HG03066 (cell line): ENCODE data around the gene CSF1R.

Experiments used
- ATAC-seq: cut with Tn5 transposase; IDR thresholded peaks from one replicate; pipeline ENCODE4 v1.9.1; 2021; ENCODE audit warnings: low read depth; ENCODE audit not compliant: unreplicated experiment

The CSF1R gene

GRCh38 chr5:150121448-150122157, 35.2 kb upstream of the CSF1R start:
- ATAC-seq = no peak

- no peak for ATAC-seq
Measured at GRCh38 chr5:150120617-150121447, 34.5 kb upstream of the CSF1R start.

DNA sequence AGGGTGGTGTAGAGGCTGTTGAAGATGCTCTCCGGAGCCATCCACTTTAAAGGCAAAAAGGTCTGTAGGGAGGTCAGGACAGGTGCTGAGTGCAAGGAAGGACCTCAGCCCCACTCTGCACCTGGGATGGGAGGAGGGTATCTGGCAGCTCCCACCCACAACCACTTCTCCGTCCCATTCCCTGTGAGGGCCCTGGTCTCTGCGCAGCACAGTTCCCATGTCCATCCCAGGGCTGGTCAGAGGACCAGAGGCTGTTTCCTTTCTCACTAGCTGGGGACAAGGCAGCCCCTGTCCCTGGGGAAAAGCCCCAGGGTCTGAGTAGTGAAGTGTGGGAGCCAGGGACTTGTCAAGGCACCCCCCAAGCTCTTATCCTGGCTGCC, 33.7 kb upstream of the CSF1R start:
- ATAC-seq = no peak

DNA sequence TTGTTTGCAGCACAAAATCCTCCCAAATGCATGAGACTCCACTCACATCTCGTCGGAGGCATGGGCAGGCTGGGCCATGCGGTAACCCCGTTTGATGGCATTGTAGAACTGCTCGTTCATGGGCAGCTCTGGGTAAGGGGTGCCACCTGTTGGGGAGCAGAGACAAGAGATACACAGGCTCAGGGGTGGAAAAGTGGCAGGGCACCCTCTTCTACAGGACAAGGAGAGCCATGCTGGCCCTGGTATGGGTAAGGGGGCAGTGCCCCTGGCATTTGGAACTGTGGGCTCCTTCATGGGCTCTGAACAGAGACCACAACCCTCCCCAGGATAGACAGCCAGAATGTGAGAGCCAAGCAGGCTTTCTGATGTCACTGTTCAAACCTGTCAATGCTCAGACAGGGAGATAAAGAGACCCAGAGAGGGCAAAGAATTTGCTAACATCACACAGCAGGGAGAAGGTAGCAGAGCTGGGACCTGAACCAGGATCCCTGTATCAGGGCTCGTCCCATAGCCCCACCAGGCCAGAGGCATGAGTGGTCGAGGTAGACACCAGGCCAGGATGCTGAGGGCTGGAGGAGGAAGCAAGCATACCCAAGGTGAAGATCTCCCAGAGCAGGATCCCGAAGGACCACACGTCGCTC, 33.2 kb upstream of the CSF1R start:
- ATAC-seq = no peak

DNA sequence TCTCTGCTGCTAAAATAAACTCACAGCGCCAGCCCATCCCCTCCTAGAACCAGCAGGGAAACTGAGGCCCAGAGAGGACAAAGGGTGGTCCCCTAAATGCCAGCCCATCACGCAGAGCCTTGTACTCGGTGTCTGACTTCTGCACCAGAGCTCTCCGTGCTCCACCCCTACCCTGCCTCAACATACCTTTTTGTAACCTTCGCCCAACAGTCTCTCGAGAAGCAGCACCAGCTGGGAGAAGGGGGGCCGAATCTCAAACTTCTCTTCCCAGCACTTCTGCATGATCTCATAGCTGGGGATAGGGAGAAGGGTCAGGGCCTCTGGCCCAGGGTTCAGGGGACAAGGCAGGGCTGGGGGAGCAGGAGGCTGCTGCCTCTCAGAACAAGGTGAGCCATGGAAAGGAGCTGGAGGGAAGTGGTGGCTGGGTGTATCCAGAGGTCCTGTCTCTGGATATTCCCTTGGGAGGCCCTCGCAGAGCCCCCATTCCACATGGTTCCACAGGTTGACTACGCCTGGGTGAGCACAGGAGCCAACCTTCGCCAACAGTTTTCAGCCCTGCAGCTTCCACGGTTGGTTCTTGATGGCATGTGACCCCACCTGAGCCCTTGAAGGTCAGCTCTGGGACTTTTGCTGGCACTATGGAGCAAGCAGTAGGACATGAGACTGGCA, 32.3 kb upstream of the CSF1R start:
- no peak for ATAC-seq

DNA sequence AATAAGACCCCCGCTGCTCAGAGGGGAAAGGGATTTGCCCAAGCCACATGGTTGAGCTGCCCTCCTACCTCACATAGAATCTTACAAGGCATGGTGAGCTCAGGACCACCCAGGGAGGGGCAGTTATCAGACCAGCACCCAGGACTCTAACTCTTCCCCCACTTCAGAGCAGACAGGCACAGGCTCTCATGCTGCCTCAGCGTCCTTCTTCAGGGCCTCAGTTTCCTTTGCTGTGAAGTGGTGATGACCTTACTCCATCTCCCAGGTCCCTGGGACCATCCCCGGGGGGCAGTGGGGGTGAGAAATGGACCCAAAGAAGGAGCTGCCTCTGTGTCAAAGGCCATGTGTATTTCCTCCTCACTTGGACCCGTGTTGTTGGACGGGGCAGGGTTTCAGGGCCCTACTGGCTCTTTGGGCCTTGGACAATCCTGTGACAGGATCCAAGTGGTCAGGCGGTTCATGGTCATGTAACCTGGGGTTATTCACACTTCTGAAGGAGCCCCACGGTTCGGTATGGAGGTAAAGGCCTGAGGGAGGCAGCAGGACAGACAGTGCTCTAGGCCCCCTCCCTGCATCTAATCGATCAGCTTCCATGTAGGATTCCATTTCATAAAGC, 31.7 kb upstream of the CSF1R start:
- no peak for ATAC-seq

- no peak for ATAC-seq
Measured at GRCh38 chr5:150116667-150117400, 30.5 kb upstream of the CSF1R start.

DNA sequence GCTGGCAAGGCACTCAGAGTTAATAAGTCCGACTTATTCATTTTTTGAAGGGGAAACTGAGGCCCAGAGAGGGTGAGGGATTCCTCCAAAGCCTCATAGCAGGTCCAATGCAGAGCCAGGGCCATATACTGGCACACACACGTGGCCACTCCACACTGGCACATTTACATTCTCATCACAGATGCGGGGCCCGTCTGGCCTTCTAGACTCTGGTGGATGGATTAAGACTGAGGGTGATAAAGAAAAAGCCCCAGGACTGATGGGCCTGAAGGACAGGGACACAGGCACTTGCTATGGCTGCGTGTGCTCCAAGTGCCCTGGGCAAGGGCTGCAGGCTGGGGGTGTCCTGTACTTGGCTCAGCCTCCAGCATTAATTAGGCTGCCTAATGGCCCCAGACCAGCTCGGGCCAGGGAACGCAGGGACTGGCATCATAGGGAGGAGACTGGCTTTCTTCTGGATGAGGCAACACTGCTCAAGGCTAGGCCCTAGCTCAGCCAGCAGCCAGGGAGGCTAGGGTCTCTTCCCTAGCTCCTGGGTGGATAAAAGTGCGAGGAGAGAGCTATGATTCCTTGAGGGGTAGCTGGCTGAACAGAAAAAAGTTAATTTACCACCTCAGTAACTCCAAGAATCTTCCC, 28.5 kb upstream of the CSF1R start:
- no peak for ATAC-seq

GRCh38 chr5:150114102-150114641, 27.8 kb upstream of the CSF1R start:
- no peak for ATAC-seq

GRCh38 chr5:150113047-150113744, 26.8 kb upstream of the CSF1R start:
- no peak for ATAC-seq

- ATAC-seq = no peak
Measured at GRCh38 chr5:150112201-150113046, 26.1 kb upstream of the CSF1R start.

DNA sequence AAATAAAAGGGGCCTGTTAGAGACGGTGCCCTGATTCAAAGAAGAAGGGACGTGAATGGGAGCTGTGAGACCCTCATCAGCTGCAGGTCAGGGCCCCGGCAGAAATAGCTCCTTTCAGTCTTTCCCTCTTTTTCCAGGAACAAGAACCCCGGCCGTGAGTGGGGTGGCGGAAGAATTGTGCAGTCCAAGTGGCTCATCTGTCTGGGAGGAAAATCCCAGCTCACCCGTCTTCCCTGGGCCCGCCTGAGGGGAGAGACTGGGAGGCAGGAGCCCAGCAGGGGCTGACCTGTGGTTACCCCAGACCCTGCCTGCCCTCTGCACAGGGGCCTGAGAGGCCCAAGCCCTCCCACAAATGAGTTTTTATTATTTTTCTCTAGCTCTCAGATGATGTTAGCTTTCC, 24.8 kb upstream of the CSF1R start:
- no peak for ATAC-seq

DNA sequence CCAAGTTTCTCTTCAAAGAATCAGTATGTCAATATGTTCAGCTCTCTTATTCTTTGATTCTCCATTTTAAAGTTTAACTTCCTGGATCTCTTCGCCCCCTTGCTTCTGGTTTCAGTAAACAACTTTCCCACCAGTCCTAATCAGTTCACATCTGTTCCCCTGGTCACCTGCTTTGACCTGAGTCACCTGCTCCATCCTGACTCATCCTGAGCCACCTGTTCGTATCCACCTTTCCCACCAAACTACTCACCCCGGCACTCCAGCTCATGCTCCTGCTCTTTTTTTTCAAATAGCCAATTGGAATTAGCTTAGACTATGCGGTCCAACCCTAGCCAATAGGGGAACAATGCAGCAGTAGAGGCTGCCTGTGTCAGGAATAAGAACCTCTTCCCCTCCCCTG, 23.6 kb upstream of the CSF1R start:
- ATAC-seq = no peak

- no peak for ATAC-seq
Measured at GRCh38 chr5:150108711-150109514, 22.6 kb upstream of the CSF1R start.

DNA sequence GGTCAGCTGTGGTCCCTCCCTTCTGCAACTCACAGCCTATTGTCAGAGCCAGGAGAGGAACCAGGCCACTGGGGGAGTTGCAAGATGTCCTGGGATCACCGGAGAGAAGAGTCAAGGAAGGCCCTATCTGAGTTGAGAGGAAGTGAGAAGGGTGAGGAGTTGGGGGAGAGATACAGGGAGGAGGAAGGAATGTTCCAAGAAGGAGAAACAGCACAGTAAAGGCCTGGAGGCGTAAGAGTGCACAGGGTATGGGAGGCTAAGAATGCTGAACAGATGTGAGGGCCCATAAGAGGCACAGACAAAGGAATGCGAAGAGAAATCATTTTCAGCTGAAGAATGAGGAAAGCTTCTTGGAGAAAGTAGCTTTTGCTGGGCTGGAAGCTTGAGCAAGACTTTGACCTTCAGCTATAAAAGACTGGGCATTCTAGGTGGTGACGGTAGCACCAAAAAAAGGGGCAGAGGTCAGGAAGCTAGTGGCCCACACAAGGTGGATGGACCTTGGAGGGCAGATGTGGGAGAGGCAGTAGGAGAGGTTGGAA, 21.6 kb upstream of the CSF1R start:
- no peak for ATAC-seq

GRCh38 chr5:150106674-150107426, 20.5 kb upstream of the CSF1R start:
- no peak for ATAC-seq
